Renal cortical epithelial cell (primary cell): ENCODE data around the gene CHN2. TPM values are rescaled to one million over a fixed set of nuclear protein-coding genes. Genes with fewer than 3 reads are reported as not detected.
"Not testable (repeated sequence)": the region's sequence is repeated elsewhere in the genome, so short reads cannot be mapped to it uniquely, and the experiment has no call there.

Experiments
- DNase-seq: peaks from one replicate; pipeline ENCODE4 v3.0.0-alpha.2; 2011; ENCODE audit warnings: low read depth
- total RNA-seq: library from RNA; depleted of rRNA; stranded (reverse); fragments of >200 nt; gene quantifications from 2 replicates; pipeline ENCODE4 v1.2.3, GENCODE V29; 2014

The CHN2 gene
- total RNA-seq, 1 donor from 2014 or later, result 3.5 TPM

GRCh38 chr7:29255906-29256692, 61.5 kb downstream of the CHN2 start:
- DNase-seq, result peak; percentile 71

GRCh38 chr7:29256693-29257002, 62.1 kb downstream of the CHN2 start:
- no peak for DNase-seq

DNA sequence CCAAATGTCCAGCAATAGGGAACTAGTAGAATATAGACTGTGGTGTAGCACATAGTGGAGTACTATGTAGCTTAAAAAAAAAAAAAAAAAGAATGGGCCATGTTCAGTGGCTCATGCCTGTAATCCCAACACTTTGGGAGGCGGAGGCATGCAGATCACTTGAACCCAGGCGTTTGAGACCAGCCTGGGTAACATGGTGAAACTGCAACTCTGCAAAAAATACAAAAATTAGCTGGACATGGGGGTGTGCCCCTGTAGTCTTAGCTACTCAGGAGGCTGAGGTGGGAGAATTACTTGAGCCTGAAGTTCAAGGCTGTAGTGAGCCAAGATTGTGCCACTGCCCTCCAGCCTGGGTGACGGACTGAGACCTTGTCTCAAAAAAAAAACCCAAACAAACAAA, 64.4 kb downstream of the CHN2 start:
- no peak for DNase-seq

- no peak for DNase-seq
Measured at GRCh38 chr7:29262191-29262917, 67.8 kb downstream of the CHN2 start.

DNA sequence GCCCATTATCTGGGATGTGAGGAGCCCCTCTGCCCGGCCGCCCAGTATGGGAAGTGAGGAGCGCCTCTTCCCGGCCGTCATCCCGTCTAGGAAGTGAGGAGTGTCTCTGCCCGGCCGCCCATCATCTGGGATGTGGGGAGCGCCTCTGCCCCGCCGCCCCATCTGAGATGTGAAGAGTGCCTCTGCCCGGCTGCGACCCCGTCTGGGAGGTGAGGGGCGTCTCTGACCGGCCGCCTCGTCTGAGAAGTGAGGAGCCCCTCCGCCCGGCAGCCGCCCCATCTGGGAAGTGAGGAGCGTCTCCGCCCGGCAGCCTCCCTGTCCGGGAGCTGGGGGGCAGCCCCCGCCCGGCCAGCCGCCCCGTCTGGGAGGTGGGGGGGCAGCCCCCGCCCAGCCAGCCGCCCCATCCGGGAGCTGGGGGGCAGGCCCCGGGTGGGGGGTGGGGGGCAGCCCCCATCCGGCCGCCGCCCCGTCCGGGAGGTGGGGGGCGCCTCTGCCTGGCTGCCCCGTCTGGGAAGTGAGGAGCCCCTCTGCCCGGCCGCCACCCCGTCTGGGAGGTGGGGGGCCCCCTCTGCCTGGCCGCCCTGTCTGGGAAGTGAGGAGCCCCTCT, 69.1 kb downstream of the CHN2 start:
- not testable (repeated sequence) for DNase-seq

DNA sequence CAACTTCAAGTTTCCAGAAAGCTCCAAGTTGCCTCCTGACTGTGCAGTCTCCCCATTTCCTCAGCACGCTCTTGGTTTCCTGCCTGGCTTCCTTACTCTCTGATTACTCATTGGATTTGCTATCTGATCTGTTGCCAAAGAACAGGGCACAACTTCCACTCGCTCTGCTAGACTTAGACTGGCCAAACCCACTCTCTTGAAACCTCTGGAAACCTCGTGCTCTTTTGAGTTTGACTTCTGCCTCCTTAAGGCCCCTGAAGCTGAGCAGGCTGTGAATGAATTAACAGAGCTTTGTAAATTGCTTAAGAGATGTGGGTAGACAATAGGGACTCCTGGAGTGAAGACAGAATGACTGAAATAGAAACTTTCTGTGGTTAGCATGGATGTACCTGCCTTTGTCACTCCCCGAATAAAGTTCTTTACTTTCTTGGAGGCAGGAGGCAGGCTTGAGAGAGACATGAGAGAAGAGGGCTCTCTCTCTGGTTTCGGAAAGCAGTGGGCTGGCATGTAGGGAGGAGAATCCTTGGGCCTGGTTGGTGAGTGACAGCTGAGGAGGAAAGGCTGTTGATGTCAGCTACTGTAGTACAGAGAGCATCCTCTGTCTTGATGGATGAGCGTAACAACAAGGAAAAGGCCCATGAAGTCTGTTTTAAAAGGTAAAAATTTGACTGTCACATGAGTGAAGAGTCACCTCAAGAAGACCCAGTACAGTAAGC, 70.8 kb downstream of the CHN2 start:
- DNase-seq, result peak; percentile 89

- no peak for DNase-seq
Measured at GRCh38 chr7:29269935-29270334, 75.4 kb downstream of the CHN2 start.

GRCh38 chr7:29270594-29271318, 76.2 kb downstream of the CHN2 start:
- peak; percentile 59 for DNase-seq

GRCh38 chr7:29271319-29271658, 76.7 kb downstream of the CHN2 start:
- no peak for DNase-seq

DNA sequence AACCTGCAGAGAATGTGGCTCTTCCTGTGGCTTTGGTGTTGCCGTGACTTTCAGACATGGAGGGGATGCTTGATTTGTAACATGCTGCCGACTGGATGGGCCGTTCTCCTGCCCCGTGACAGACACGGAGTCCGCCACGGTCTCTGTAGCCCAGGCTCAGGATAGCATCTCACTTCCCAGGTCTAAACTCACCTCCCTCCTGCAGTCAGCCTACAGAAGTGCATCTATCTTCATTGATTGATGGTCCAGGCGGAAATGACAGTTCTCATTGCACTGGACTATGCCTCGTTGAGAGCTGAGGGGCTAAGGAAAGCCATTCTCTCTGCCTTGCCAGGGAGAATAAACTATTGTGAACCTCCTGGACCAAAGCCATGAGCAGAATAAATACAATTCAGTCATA, 77.5 kb downstream of the CHN2 start:
- DNase-seq, result no peak

DNA sequence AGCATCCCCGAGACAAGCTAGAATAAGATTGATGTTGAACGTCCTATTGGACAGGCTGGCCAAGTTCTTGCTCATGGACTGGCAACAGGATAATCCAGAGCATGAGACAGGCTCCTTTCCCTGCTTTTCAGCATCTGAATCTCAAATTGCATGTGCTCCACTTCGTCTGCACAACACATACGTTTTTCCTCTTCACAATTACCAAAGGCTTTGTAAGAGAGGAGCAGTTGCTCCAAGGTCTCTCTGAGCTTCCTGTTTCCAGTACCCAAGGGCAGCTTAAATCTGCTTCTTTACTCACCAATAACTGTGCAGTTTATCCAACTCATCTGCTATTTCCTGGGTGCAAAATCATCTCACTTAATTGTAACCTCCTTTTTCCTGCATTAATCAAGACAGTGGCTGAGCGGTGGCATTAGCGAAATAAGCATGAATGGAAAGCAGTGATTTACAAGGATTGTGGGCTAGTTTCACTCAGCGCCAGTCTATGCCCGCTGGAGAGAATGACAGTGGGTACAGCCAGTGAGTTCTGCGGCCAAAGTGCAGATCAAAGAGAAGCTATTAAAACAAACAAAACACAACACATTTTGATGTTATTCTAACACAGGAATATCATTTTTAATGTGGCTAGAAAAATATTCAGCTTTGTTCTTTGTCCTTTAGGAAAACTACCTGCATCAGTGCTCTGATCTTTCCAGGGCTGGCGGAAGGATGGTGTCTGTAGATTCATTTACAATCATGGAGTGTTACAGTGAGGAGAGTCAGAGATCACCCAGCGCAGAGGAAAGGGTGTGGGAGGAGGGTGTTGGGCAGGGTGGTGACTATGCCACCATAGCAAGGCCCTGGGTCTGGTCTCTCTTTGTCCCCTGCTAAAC, 79.8 kb downstream of the CHN2 start:
- peak; percentile 35 for DNase-seq

GRCh38 chr7:29275018-29275318, 80.4 kb downstream of the CHN2 start:
- no peak for DNase-seq

- DNase-seq, result no peak
Measured at GRCh38 chr7:29275493-29275892, 80.9 kb downstream of the CHN2 start.

DNA sequence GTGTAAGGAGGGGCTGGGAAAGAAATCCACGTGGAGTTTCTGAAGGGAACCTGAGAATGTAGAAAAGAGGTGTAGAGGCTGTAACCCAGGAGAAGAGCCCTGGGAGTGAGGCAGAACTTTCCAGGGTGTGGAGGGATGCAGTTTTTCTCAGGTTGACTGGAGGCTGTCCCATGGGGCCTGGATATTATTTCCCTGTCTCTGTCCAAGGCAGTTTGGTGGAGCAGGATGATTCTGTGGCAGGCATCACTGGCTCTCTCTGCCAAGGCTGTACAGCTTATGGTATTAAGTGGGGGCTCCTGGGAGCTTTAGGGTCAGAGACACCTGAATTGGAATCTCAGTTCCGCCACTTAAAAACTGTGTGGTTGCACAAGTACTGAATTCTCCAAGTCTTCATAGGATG, 81.6 kb downstream of the CHN2 start:
- DNase-seq, result no peak

- peak; percentile 28 for DNase-seq
Measured at GRCh38 chr7:29276806-29277205, 82.2 kb downstream of the CHN2 start.

DNA sequence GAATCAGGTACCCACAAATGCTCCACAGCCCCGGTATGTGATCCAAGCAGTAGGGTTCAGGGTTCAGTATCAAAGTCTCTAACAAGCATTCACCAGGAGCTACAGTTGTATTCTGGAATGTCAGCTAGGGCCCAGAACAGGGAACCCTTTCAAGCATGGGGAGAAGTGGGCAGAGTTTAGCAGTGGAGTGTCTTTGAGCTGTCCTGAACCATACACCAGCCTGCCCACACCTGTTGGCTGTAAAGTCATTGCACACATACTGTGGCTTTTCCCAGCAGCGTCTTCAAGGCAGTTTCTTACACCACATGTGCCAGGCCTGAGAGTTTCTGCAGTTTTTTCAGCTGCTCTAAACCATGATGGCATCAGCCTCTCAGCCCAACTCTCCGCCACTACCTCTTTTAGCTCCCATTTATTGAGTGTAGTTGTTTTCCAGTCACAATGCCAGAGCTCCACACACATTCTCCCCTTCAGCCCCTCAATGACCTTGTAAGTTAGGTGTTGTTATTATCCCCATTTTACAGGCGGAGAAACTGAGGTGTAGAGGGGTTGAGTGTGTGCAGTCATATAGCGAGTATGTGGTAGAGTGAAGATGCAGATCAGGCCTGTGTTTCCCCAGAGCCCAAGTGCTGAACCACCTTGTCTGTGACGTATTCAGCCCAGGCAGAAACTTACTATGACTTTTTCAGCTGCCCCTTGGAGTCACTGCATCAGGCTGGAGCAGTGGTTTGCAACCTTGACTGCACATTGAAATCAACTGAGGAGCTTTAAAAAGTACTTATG, 83.1 kb downstream of the CHN2 start:
- no peak for DNase-seq

DNA sequence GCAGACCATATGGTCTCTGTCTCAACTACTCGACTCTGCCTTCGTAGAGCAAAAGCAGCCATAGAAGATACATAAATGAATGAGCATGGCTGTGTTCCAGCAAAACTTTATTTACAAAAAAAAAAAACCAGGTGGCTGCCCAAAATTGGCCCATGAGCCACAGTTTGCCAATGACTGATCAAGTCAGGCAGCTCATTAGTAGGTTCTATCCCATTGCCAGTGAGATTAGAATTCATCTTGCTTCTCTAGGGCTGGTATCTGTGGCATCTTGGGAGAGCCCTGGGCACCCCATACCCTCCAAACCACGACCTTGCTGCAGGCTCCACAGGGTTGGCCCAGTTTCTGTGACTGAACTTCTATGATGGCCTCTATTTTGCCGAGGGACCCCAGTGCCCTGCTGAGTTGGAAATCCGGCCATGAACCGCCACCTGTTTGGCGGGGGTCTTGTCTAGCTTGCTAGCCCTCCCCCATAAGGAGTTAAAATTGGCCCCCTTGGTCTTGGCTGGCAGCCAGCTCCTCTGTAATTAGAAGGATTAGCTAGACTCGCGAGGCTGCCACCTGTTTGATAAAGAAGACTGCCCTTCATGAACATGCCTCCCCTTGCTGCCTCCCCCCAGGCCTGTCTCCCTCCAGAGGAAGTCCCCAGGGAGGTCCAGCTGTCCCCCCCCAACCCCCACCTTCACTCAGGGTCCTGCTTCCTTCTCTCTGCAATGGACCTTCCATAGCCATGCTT, 83.9 kb downstream of the CHN2 start:
- no peak for DNase-seq

DNA sequence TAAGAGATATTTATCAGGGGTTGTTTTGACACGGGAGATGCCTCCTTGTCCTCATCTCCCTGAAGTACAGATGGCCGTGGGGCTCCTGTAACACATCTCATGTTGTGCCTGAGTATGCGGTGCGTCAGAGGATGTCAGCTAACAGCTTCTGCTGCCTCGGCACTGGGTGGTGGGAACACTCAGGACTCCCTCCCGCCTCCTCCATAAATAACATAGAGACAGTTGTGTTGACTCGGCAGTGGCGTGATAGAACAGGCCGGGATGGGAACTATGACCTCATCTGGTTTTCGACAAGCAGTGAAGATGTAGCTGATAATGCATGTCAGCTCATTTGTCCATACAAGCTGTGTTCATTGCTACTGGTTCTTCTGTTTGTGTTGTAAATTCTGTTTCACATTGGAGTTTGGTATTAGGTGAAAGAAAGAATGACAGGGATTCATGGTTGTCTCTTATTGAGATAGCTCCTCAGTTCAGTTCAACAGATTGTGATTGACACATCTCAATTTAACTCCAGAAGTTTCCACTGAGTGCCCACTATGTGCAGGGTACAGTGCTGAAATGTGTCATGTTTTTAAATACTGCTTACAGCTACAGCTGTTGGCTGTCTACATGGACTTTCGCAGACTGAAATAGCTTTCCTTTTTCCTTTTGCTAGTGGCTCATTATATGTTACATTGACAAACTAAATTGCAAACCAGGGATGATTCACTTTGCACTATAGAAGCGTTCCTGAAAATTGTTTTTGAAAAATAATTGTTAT, 87.4 kb downstream of the CHN2 start:
- DNase-seq, result peak; percentile 31
